ENCODE measurements around the gene PLCD1.

PLCD1 gene

DNA sequence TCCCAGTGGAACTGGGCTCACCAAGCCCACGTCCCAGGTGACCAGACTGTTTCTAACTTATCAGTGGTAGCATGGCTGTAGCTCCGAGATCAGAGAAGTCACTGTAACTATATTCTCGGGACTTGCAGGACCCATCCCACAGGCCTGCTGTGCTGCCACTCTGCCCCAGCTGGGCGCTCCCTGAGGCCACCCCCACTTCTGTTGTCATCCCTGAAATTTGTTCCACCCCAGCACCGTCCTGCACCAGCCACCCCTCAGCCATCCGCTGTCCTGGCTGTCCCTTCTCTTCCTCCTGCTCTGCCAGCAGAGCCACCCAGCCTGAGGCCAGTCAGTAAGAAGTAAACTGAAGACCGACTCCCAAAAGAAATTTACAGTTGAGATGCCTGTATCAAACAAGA is 71.9 kb downstream of the PLCD1 start:
- TF ChIP-seq CTCF (conservative IDR thresholded peaks at IDR 0.05) (no peak), ZFX (IDR thresholded peaks at IDR 0.05) (no peak)
- H3K27ac ChIP-seq = no peak overlapping the region
